Uterus (tissue), 4 donors: ENCODE data around the gene HACE1. TPM values are rescaled to one million over a fixed set of nuclear protein-coding genes. Genes with fewer than 3 reads are reported as not detected.

Source experiments
- DNase-seq, 2 donors: peaks; one replicate each; pipeline ENCODE4 v3.0.0-alpha.2; 2019 to 2020
- H3K27ac ChIP-seq, 2 donors: fragments of 200-600 bp; sonication (generic); 1 replicate in 1 of 2; 2 replicates in 1 of 2; pipeline ENCODE4 v1.5.1; 2016 to 2018
- H3K27me3 ChIP-seq, 2 donors: fragments of 200-600 bp; sonication (generic); one replicate each; pipeline ENCODE4 v1.5.1; 2018 to 2019; ENCODE audit warnings: control low read depth in 1 of 2
- H3K36me3 ChIP-seq, 2 donors: fragments of 200-600 bp; sonication (generic); one replicate each; pipeline ENCODE4 v1.5.1; 2019; ENCODE audit warnings: control low read depth in 1 of 2
- H3K4me1 ChIP-seq, 2 donors: fragments of 200-600 bp; sonication (generic); one replicate each; pipeline ENCODE4 v1.5.1; 2018 to 2019; ENCODE audit warnings: control low read depth in 1 of 2
- H3K4me3 ChIP-seq, 2 donors: fragments of 200-600 bp; sonication (generic); 1 replicate in 1 of 2; 2 replicates in 1 of 2; pipeline ENCODE4 v1.5.1; 2018 to 2019; ENCODE audit warnings: mild to moderate bottlenecking in 1 of 2
- H3K9me3 ChIP-seq, 2 donors: fragments of 200-600 bp; sonication (generic); one replicate each; pipeline ENCODE4 v1.5.1; 2019; ENCODE audit warnings: control low read depth in 1 of 2
- POLR2A ChIP-seq, 2 donors: fragments of 450-650 bp; IDR thresholded peaks; one replicate each; pipeline ENCODE4 v1.6.1; 2016; ENCODE audit warnings: antibody characterized with exemption in 2 of 2, mild to moderate bottlenecking in 1 of 2, moderate library complexity in 1 of 2
- intact Hi-C: fragments of 100-400 bp; cut with DNase I; formaldehyde crosslinking; loops from one replicate; pipeline ENCODE4 v1.15.1; 2023; ENCODE audit warnings: low total_unique reads
- total RNA-seq, 4 donors: library from RNA; depleted of rRNA in 3 of 4; stranded (reverse); fragments of >200 nt in 3 of 4; gene quantifications; one replicate each; pipeline versions ENCODE4 v1.1.0 to v1.2.4, GENCODE V29; 2014 to 2023
- TF ChIP-seq, protein P1 (sequence below), 4 experiments: fragments of 200-600 bp in 2 of 4; fragments of 450-650 bp in 2 of 4; sonication (generic) in 2 of 4; IDR thresholded peaks; one replicate each; pipeline ENCODE4 v1.5.1; 2016 to 2019; ENCODE audit warnings: antibody characterized with exemption in 4 of 4, mild to moderate bottlenecking in 2 of 4, moderate library complexity in 1 of 4
- donor health status: DM: yes; HTN: yes; CAD: no.

HACE1 gene
- total RNA-seq, 4 donors from 2014 or later: 15.9 to 44.3 (median 26.8) TPM

GRCh38 chr6:104692008-104692407, 167.7 kb downstream of the HACE1 start:
- H3K27me3 ChIP-seq: no peaks in the 10 kb centered on the region
- no peaks in the 10 kb centered on the region for H3K36me3 ChIP-seq
- no peaks in the 10 kb centered on the region for H3K4me1 ChIP-seq
- intact Hi-C loops: no loop called here
- DNase-seq: no peak
- H3K4me3 ChIP-seq: no peak overlapping the region
- no peak for TF ChIP-seq POLR2A (IDR thresholded peaks at IDR 0.05)
- TF ChIP-seq, protein P1, sequence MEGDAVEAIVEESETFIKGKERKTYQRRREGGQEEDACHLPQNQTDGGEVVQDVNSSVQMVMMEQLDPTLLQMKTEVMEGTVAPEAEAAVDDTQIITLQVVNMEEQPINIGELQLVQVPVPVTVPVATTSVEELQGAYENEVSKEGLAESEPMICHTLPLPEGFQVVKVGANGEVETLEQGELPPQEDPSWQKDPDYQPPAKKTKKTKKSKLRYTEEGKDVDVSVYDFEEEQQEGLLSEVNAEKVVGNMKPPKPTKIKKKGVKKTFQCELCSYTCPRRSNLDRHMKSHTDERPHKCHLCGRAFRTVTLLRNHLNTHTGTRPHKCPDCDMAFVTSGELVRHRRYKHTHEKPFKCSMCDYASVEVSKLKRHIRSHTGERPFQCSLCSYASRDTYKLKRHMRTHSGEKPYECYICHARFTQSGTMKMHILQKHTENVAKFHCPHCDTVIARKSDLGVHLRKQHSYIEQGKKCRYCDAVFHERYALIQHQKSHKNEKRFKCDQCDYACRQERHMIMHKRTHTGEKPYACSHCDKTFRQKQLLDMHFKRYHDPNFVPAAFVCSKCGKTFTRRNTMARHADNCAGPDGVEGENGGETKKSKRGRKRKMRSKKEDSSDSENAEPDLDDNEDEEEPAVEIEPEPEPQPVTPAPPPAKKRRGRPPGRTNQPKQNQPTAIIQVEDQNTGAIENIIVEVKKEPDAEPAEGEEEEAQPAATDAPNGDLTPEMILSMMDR (IDR thresholded peaks at IDR 0.05): no peak
- no peak overlapping the region for H3K27ac ChIP-seq
- H3K9me3 ChIP-seq: no peaks in the 10 kb centered on the region

DNA sequence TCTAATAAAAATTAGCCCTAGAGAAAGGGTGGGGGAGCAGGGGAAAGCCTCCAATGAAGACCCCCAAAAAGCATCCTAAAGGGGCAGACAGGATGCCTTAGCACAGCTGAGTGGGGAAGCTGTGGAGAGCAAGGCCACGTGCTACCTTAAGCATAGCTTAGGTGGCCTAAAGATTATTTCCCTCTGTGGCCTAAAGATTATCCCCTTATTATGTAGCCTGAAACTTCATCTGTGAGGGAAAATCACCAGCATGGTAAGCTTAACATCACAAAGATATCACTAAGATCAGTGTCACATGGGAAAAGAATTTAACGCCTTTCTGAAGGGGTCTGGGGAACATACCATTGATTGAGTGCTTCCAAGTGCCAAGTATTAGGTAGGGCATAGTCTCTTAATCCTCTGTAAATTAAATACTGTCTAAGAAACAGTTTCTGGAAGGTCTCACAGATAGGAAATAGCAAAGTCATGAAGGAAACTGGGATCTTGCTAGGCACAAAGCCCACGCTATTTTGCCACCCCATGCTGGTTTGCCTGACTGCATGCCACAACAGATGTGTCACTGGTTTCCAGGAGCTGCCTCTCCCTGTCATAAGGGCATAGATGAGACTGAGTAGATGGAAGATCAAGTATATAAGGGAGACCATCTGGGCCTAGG, 170.0 kb downstream of the HACE1 start:
- H3K27me3 ChIP-seq: no peaks in the 10 kb centered on the region
- intact Hi-C loops: no loop called here
- TF ChIP-seq, protein P1 (IDR thresholded peaks at IDR 0.05): no peak
- TF ChIP-seq POLR2A (IDR thresholded peaks at IDR 0.05): no peak
- H3K9me3 ChIP-seq: no peaks in the 10 kb centered on the region
- no peak for DNase-seq
- H3K36me3 ChIP-seq: no peaks in the 10 kb centered on the region
- no peak overlapping the region for H3K4me3 ChIP-seq
- H3K27ac ChIP-seq: no peak overlapping the region
- no peaks in the 10 kb centered on the region for H3K4me1 ChIP-seq

- no peak overlapping the region for H3K27ac ChIP-seq
- TF ChIP-seq, protein P1 (IDR thresholded peaks at IDR 0.05): no peak
- no peak for TF ChIP-seq POLR2A (IDR thresholded peaks at IDR 0.05)
- H3K9me3 ChIP-seq: no peaks in the 10 kb centered on the region
- H3K27me3 ChIP-seq: no peaks in the 10 kb centered on the region
- no peak overlapping the region for H3K4me3 ChIP-seq
- no peak for DNase-seq
- intact Hi-C loops: no loop called here
- H3K36me3 ChIP-seq: no peaks in the 10 kb centered on the region
- H3K4me1 ChIP-seq: no peaks in the 10 kb centered on the region
These were observed 171.3 kb downstream of the HACE1 start for GRCh38 chr6:104688283-104688969.

DNA sequence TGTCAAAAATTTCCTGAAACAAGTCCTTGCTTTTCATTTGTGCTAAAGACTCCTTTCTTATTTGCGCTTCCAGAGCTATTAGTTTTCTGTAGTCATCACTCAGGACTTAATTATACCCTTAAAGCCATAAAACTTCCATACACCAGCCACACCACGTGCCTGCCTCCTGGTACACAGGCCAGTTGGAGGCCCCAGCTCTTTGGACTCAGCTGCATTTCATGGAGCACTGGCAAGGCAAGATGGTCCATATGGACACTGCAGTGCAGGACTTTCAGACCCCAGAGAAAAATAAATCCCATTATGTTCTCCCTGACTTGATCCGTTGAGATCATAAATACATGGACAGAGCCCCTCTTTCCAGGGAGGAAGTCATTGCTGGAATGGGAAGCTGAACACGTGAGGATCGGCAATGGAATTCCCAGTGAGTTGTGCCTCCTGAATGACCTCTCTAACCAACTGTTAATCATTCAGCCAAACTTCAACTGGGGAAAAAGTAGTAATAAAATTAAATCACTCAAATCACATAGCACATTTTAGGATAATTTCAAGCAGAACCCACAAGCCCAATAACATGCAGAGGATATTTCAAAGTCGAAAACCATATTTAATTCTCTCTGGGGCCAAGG, 173.1 kb downstream of the HACE1 start:
- no peaks in the 10 kb centered on the region for H3K27me3 ChIP-seq
- DNase-seq: no peak
- no peaks in the 10 kb centered on the region for H3K9me3 ChIP-seq
- no peaks in the 10 kb centered on the region for H3K36me3 ChIP-seq
- no peak overlapping the region for H3K27ac ChIP-seq
- H3K4me1 ChIP-seq: no peaks in the 10 kb centered on the region
- H3K4me3 ChIP-seq: no peak overlapping the region
- TF ChIP-seq, protein P1 (IDR thresholded peaks at IDR 0.05): no peak
- intact Hi-C loops: no loop called here
